Ascending aorta (tissue), 2 donors: ENCODE results near the gene TOM1. TPM values are rescaled to one million over a fixed set of nuclear protein-coding genes. Genes with fewer than 3 reads are reported as not detected.

Experiments used
- DNase-seq, 2 donors: peaks; one replicate each; pipeline ENCODE4 v3.0.0-alpha.2; 2019; ENCODE audit warnings: low spot score in 2 of 2
- H3K27ac ChIP-seq, 2 donors: fragments of 200-600 bp; sonication (generic); one replicate each; pipeline ENCODE4 v1.5.1; 2016 to 2017; ENCODE audit warnings: mild to moderate bottlenecking in 1 of 2
- H3K27me3 ChIP-seq: fragments of 200-600 bp; sonication (generic); one replicate; pipeline ENCODE4 v1.5.1; 2017
- H3K36me3 ChIP-seq, 2 donors: fragments of 200-600 bp; sonication (generic); one replicate each; pipeline ENCODE4 v1.5.1; 2016
- H3K4me1 ChIP-seq, 2 donors: fragments of 200-600 bp; sonication (generic); one replicate each; pipeline ENCODE4 v1.5.1; 2016 to 2017; ENCODE audit warnings: mild to moderate bottlenecking in 1 of 2
- H3K4me3 ChIP-seq, 2 donors: fragments of 200-600 bp; sonication (generic); one replicate each; pipeline ENCODE4 v1.5.1; 2016 to 2017; ENCODE audit warnings: mild to moderate bottlenecking in 1 of 2
- H3K9me3 ChIP-seq, 2 donors: fragments of 200-600 bp; sonication (generic); one replicate each; pipeline ENCODE4 v1.5.1; 2016
- intact Hi-C: fragments of 100-400 bp; cut with DNase I; formaldehyde crosslinking; loops from one replicate; pipeline ENCODE4 v1.15.1; 2023
- total RNA-seq: library from RNA; depleted of rRNA; stranded (reverse); fragments of >200 nt; gene quantifications from one replicate; pipeline ENCODE4 v1.1.0, GENCODE V29; 2016
- TF ChIP-seq, protein P1 (sequence below), 3 experiments: fragments of 200-600 bp in 2 of 3; fragments of 450-650 bp in 1 of 3; sonication (generic) in 2 of 3; IDR thresholded peaks; one replicate each; pipeline ENCODE4 v1.5.1; 2016 to 2019; ENCODE audit warnings: antibody characterized with exemption in 3 of 3, mild to moderate bottlenecking in 1 of 3, moderate library complexity in 1 of 3

TOM1 gene
- total RNA-seq, 1 donor from 2014 or later: 84.4 TPM

DNA sequence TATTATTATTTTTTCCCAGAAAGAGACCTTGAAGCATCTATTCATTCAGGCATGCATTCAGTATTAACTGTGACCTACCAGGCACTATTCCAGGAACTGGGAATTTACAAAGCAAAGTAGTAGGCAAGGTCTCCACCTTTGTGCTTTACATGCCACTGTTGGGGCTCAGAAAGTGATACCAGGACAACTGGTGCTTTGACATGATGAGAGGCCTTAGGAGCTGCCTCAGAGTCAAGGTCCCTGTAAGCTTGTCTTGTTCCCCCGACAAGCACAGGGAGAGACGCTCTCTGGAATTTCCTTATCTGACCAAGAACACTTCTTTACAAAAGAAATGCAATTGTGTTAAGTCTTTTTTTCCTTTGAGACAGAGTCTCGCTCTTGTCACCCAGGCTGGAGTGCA lies 78.9 kb downstream of the TOM1 start:
- Histone ChIP-seq H3K4me1 (peaks cover 5 to 29% of the 10 kb centered on the region in 2 donors), H3K36me3 (peaks cover 0 to 4% of the 10 kb centered on the region in 2 donors), H3K9me3 (no peaks in the 10 kb centered on the region), H3K4me3 (no peak overlapping the region), H3K27me3 (no peaks in the 10 kb centered on the region), H3K27ac (no peak overlapping the region)
- no peak for DNase-seq
- intact Hi-C loops: no loop called here
- TF ChIP-seq, protein P1, sequence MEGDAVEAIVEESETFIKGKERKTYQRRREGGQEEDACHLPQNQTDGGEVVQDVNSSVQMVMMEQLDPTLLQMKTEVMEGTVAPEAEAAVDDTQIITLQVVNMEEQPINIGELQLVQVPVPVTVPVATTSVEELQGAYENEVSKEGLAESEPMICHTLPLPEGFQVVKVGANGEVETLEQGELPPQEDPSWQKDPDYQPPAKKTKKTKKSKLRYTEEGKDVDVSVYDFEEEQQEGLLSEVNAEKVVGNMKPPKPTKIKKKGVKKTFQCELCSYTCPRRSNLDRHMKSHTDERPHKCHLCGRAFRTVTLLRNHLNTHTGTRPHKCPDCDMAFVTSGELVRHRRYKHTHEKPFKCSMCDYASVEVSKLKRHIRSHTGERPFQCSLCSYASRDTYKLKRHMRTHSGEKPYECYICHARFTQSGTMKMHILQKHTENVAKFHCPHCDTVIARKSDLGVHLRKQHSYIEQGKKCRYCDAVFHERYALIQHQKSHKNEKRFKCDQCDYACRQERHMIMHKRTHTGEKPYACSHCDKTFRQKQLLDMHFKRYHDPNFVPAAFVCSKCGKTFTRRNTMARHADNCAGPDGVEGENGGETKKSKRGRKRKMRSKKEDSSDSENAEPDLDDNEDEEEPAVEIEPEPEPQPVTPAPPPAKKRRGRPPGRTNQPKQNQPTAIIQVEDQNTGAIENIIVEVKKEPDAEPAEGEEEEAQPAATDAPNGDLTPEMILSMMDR (IDR thresholded peaks at IDR 0.05): no peak

- H3K36me3 ChIP-seq: peaks cover 0 to 5% of the 10 kb centered on the region in 2 donors
- H3K4me1 ChIP-seq: peaks cover 5 to 29% of the 10 kb centered on the region in 2 donors
- TF ChIP-seq, protein P1 (IDR thresholded peaks at IDR 0.05): no peak
- no peak for DNase-seq
- no peaks in the 10 kb centered on the region for H3K9me3 ChIP-seq
- H3K27ac ChIP-seq: no peak overlapping the region
- H3K27me3 ChIP-seq: no peaks in the 10 kb centered on the region
- intact Hi-C loops: no loop called here
- H3K4me3 ChIP-seq: no peak overlapping the region
These were observed 79.7 kb downstream of the TOM1 start for GRCh38 chr22:35379146-35379993.

- no peaks in the 10 kb centered on the region for H3K9me3 ChIP-seq
- DNase-seq: no peak
- intact Hi-C loops: loop anchor here (2.0 kb wide), 1 partner anchor 29 kb away; no protein-coding TSS in a partner anchor
- no peak overlapping the region for H3K4me3 ChIP-seq
- peak overlapping the region; percentile 71 to 87 for H3K27ac ChIP-seq
- peaks cover 0 to 5% of the 10 kb centered on the region in 2 donors for H3K36me3 ChIP-seq
- H3K4me1 ChIP-seq: peaks cover 5 to 29% of the 10 kb centered on the region in 2 donors
- TF ChIP-seq, protein P1 (IDR thresholded peaks at IDR 0.05): no peak
- no peaks in the 10 kb centered on the region for H3K27me3 ChIP-seq
These were observed 80.3 kb downstream of the TOM1 start for GRCh38 chr22:35380013-35380412.

GRCh38 chr22:35380537-35381423 lies 81.1 kb downstream of the TOM1 start, which contains the start of gene HMOX1:
TSS of gene HMOX1 (plus strand) at chr22:35381096. CDS start at chr22:35381174, 78 bp downstream.
- H3K4me1 ChIP-seq: peaks cover 5 to 29% of the 10 kb centered on the region in 2 donors
- H3K27ac ChIP-seq: peak within 1 kb of the TSS; percentile 77 to 87
- TF ChIP-seq, protein P1 (IDR thresholded peaks at IDR 0.05): peak in 2 of 3 experiments; percentile 24 to 54
- H3K27me3 ChIP-seq: no peaks in the 10 kb centered on the region
- H3K4me3 ChIP-seq: peak within 1 kb of the TSS; percentile 66 to 72
- H3K9me3 ChIP-seq: no peaks in the 10 kb centered on the region
- DNase-seq: peak; percentile 84 to 96
- intact Hi-C loops: loop anchor here (1.0 to 2.0 kb wide), 2 partner anchors 20 to 30 kb away; partner anchors contain the start of gene MCM5
- peaks cover 0 to 5% of the 10 kb centered on the region in 2 donors for H3K36me3 ChIP-seq

DNA sequence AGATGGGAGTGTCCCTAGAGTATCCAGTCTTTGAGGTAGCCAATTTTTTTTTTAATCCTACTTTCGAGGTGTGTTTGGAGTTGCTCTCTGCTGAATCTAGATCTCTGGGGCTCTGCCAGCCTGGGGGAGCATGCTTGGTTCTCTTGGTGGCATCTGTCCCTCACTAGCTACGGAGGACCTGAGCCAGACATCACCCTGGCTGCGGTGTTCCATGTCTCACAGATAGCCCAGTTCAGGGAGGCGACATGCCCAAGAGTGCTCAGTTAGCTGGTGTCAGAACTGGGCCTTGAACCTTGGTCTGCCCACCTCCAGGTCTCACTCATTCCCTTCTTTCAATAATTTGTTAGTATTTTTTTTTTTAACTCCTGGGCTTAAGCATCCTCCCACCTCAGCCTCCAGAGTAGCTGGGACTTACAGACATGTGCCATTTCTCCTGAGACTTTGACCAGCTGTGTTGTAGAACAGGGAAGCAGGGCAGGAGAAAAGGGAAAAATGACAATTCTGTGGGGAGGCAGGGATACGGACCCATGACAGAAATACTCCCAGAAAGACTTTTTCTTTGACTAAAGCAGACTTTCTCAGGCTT lies 81.8 kb downstream of the TOM1 start:
- peaks cover 5 to 26% of the 10 kb centered on the region in 2 donors for H3K4me1 ChIP-seq
- no peak for DNase-seq
- H3K9me3 ChIP-seq: no peaks in the 10 kb centered on the region
- TF ChIP-seq, protein P1 (IDR thresholded peaks at IDR 0.05): no peak
- H3K27me3 ChIP-seq: no peaks in the 10 kb centered on the region
- intact Hi-C loops: loop anchor here (1.0 to 2.0 kb wide), 2 partner anchors 19 to 31 kb away; partner anchors contain the start of gene MCM5
- peak overlapping the region; percentile 66 to 72 for H3K4me3 ChIP-seq
- peaks cover 0 to 9% of the 10 kb centered on the region in 2 donors for H3K36me3 ChIP-seq
- H3K27ac ChIP-seq: peak overlapping the region; percentile 77 to 87
